Measurements from ENCODE around the gene SPEG. TPM values are rescaled to one million over a fixed set of nuclear protein-coding genes. Genes with fewer than 3 reads are reported as not detected.
A peak's percentile ranks its signal among the peaks of the same experiment; 100 is the strongest.

SPEG gene
- total RNA-seq, 2 donors from 2014 or later: 23.1 to 29.8 TPM

GRCh38 chr2:219447242-219448098, 12.8 kb downstream of the SPEG start:
- Histone ChIP-seq H3K4me3 (ENCODE audit: low read length) (no peak overlapping the region), H3K9me3 (ENCODE audit: control insufficient read depth, low read length) (no peaks in the 10 kb centered on the region), H3K4me1 (ENCODE audit: control insufficient read depth, insufficient read depth, low read length) (no peaks in the 10 kb centered on the region), H3K36me3 (ENCODE audit: control insufficient read depth, insufficient read depth, low read length) (no peaks in the 10 kb centered on the region), H3K27ac (ENCODE audit: low read depth, low read length) (no peak overlapping the region), H3K27me3 (ENCODE audit: control insufficient read depth, insufficient read depth, low read length, poor library complexity, severe bottlenecking) (peaks cover 13% of the 10 kb centered on the region), H3K9ac (ENCODE audit: extremely low read depth, low read length, poor library complexity, severe bottlenecking) (no peak overlapping the region)
- peaks cover 92% of the 10 kb centered on the region for H3K27me3 Mint-ChIP-seq (ENCODE audit: insufficient read depth)
- DNase-seq: peak; percentile 31
- no peak overlapping the region for H3K4me3 Mint-ChIP-seq
- TF ChIP-seq, protein P1, sequence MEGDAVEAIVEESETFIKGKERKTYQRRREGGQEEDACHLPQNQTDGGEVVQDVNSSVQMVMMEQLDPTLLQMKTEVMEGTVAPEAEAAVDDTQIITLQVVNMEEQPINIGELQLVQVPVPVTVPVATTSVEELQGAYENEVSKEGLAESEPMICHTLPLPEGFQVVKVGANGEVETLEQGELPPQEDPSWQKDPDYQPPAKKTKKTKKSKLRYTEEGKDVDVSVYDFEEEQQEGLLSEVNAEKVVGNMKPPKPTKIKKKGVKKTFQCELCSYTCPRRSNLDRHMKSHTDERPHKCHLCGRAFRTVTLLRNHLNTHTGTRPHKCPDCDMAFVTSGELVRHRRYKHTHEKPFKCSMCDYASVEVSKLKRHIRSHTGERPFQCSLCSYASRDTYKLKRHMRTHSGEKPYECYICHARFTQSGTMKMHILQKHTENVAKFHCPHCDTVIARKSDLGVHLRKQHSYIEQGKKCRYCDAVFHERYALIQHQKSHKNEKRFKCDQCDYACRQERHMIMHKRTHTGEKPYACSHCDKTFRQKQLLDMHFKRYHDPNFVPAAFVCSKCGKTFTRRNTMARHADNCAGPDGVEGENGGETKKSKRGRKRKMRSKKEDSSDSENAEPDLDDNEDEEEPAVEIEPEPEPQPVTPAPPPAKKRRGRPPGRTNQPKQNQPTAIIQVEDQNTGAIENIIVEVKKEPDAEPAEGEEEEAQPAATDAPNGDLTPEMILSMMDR (conservative IDR thresholded peaks at IDR 0.05): no peak
- WGBS, 2 experiments (ENCODE audit: insufficient coverage in 1 of 2, insufficient read length in 1 of 2): 91 to 92% methylated on average over 13 to 23 of the region's 23 CpGs
- H3K9me3 Mint-ChIP-seq: no peaks in the 10 kb centered on the region
- peaks cover 6% of the 10 kb centered on the region for H3K4me1 Mint-ChIP-seq
- no peaks in the 10 kb centered on the region for H3K36me3 Mint-ChIP-seq (ENCODE audit: low read depth)
- no peak overlapping the region for H3K27ac Mint-ChIP-seq

GRCh38 chr2:219448099-219448775, 13.6 kb downstream of the SPEG start:
- peak; percentile 85 for DNase-seq
- Histone ChIP-seq H3K4me3 (ENCODE audit: low read length) (no peak overlapping the region), H3K9ac (ENCODE audit: extremely low read depth, low read length, poor library complexity, severe bottlenecking) (no peak overlapping the region), H3K9me3 (ENCODE audit: control insufficient read depth, low read length) (no peaks in the 10 kb centered on the region), H3K27me3 (ENCODE audit: control insufficient read depth, insufficient read depth, low read length, poor library complexity, severe bottlenecking) (peaks cover 5% of the 10 kb centered on the region), H3K27ac (ENCODE audit: low read depth, low read length) (no peak overlapping the region), H3K4me1 (ENCODE audit: control insufficient read depth, insufficient read depth, low read length) (no peaks in the 10 kb centered on the region), H3K36me3 (ENCODE audit: control insufficient read depth, insufficient read depth, low read length) (no peaks in the 10 kb centered on the region)
- TF ChIP-seq, protein P1 (conservative IDR thresholded peaks at IDR 0.05): no peak
- Mint-ChIP-seq H3K27me3 (ENCODE audit: insufficient read depth) (peaks cover 92% of the 10 kb centered on the region), H3K36me3 (ENCODE audit: low read depth) (no peaks in the 10 kb centered on the region), H3K9me3 (no peaks in the 10 kb centered on the region), H3K27ac (no peak overlapping the region), H3K4me3 (no peak overlapping the region), H3K4me1 (peaks cover 4% of the 10 kb centered on the region)
- 92 to 94% methylated on average over 83 to 88 of the region's 88 CpGs for WGBS, 2 experiments (ENCODE audit: insufficient coverage in 1 of 2, insufficient read length in 1 of 2)

DNA sequence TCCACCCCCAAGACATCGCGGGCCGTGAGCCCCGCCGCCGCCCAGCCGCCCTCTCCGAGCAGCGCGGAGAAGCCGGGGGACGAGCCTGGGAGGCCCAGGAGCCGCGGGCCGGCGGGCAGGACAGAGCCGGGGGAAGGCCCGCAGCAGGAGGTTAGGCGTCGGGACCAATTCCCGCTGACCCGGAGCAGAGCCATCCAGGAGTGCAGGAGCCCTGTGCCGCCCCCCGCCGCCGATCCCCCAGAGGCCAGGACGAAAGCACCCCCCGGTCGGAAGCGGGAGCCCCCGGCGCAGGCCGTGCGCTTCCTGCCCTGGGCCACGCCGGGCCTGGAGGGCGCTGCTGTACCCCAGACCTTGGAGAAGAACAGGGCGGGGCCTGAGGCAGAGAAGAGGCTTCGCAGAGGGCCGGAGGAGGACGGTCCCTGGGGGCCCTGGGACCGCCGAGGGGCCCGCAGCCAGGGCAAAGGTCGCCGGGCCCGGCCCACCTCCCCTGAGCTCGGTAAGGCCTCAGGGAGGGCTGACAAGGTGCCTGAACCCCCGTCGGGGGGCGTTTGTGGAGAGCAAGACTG, 14.2 kb downstream of the SPEG start:
- Histone ChIP-seq H3K4me1 (ENCODE audit: control insufficient read depth, insufficient read depth, low read length) (peaks cover 3% of the 10 kb centered on the region), H3K9me3 (ENCODE audit: control insufficient read depth, low read length) (no peaks in the 10 kb centered on the region), H3K27ac (ENCODE audit: low read depth, low read length) (no peak overlapping the region), H3K36me3 (ENCODE audit: control insufficient read depth, insufficient read depth, low read length) (no peaks in the 10 kb centered on the region), H3K27me3 (ENCODE audit: control insufficient read depth, insufficient read depth, low read length, poor library complexity, severe bottlenecking) (no peaks in the 10 kb centered on the region), H3K9ac (ENCODE audit: extremely low read depth, low read length, poor library complexity, severe bottlenecking) (no peak overlapping the region), H3K4me3 (ENCODE audit: low read length) (no peak overlapping the region)
- Mint-ChIP-seq H3K27ac (no peak overlapping the region), H3K9me3 (no peaks in the 10 kb centered on the region), H3K36me3 (ENCODE audit: low read depth) (no peaks in the 10 kb centered on the region), H3K4me1 (peaks cover 8% of the 10 kb centered on the region), H3K27me3 (ENCODE audit: insufficient read depth) (peaks cover 90% of the 10 kb centered on the region), H3K4me3 (no peak overlapping the region)
- DNase-seq: peak; percentile 86
- 83 to 87% methylated on average over 22 to 51 of the region's 51 CpGs for WGBS, 2 experiments (ENCODE audit: insufficient coverage in 1 of 2, insufficient read length in 1 of 2)
- TF ChIP-seq, protein P1 (conservative IDR thresholded peaks at IDR 0.05): peak; percentile 61
